ENCODE measurements around the gene PRELID2. TPM values are rescaled to one million over a fixed set of nuclear protein-coding genes. Genes with fewer than 3 reads are reported as not detected.

The PRELID2 gene
- polyA plus RNA-seq, 3 donors: 0.77 to 2.0 (median 1.5) TPM

- Histone ChIP-seq H3K27me3 (ENCODE audit: control insufficient read depth in 2 of 2, insufficient read depth in 2 of 2, low read length in 2 of 2) (no peaks in the 10 kb centered on the region), H3K27ac (ENCODE audit: low read depth in 1 of 2, low read length in 2 of 2) (no peak overlapping the region), H4K20me1 (ENCODE audit: insufficient read depth, low read length) (no peaks in the 10 kb centered on the region), H3K9me3 (replicated peaks in 1 of 2; ENCODE audit: control insufficient read depth in 1 of 2, insufficient read depth in 1 of 2, low read length in 2 of 2) (no peaks in the 10 kb centered on the region), H3K36me3 (replicated peaks in 1 of 2; ENCODE audit: control insufficient read depth in 1 of 2, insufficient read depth in 2 of 2, low read length in 2 of 2) (no peaks in the 10 kb centered on the region), H2AFZ (ENCODE audit: insufficient read depth, low read depth, low read length, poor library complexity, severe bottlenecking) (no peak overlapping the region), H3K9ac (ENCODE audit: insufficient read depth, low read length, poor library complexity, severe bottlenecking) (no peak overlapping the region), H3K4me2 (replicated peaks; ENCODE audit: extremely low read depth, low read length, poor library complexity, severe bottlenecking) (no peak overlapping the region), H3K79me2 (ENCODE audit: insufficient read depth, low read length) (no peaks in the 10 kb centered on the region), H3K4me1 (ENCODE audit: control insufficient read depth in 1 of 2, insufficient read depth in 2 of 2, low read length in 2 of 2) (no peaks in the 10 kb centered on the region), H3K4me3 (replicated peaks in 1 of 3; ENCODE audit: low read depth in 2 of 3, low read length in 3 of 3) (no peak overlapping the region)
- H3K4me3 Mint-ChIP-seq: no peak overlapping the region
- DNase-seq: no peak
- H3K27me3 Mint-ChIP-seq (ENCODE audit: low read depth in 3 of 3): no peaks in the 10 kb centered on the region
- peaks cover 7% of the 10 kb centered on the region for H3K4me1 Mint-ChIP-seq
- peaks cover 0 to 2% (median 0%) of the 10 kb centered on the region in 7 donors for H3K9me3 Mint-ChIP-seq
- intact Hi-C loops (cut with micrococcal nuclease): no loop called here
- H3K27ac Mint-ChIP-seq: no peak overlapping the region
- H3K36me3 Mint-ChIP-seq: peaks cover 0 to 10% of the 10 kb centered on the region in 2 donors
- WGBS (ENCODE audit: insufficient coverage): 95% methylated on average over 9 of the region's 9 CpGs
- TF ChIP-seq CTCF (IDR thresholded peaks at IDR 0.05): no peak
These were observed 43.3 kb downstream of the PRELID2 start for GRCh38 chr5:145791866-145792265.

GRCh38 chr5:145787996-145788395 lies 47.1 kb downstream of the PRELID2 start:
- Mint-ChIP-seq H3K36me3 (peaks cover 0 to 10% of the 10 kb centered on the region in 2 donors), H3K9me3 (peaks cover 0 to 3% (median 0%) of the 10 kb centered on the region in 7 donors)

More at GRCh38 chr5:145787996-145788395, 47.1 kb downstream of the PRELID2 start:
- Histone ChIP-seq H3K4me2 (replicated peaks; ENCODE audit: extremely low read depth, low read length, poor library complexity, severe bottlenecking) (no peak overlapping the region), H3K79me2 (ENCODE audit: insufficient read depth, low read length) (no peaks in the 10 kb centered on the region), H4K20me1 (ENCODE audit: insufficient read depth, low read length) (no peaks in the 10 kb centered on the region), H3K9me3 (replicated peaks in 1 of 2; ENCODE audit: control insufficient read depth in 1 of 2, insufficient read depth in 1 of 2, low read length in 2 of 2) (no peaks in the 10 kb centered on the region), H3K9ac (ENCODE audit: insufficient read depth, low read length, poor library complexity, severe bottlenecking) (no peak overlapping the region), H3K4me3 (replicated peaks in 1 of 3; ENCODE audit: low read depth in 2 of 3, low read length in 3 of 3) (no peak overlapping the region), H3K36me3 (replicated peaks in 1 of 2; ENCODE audit: control insufficient read depth in 1 of 2, insufficient read depth in 2 of 2, low read length in 2 of 2) (no peaks in the 10 kb centered on the region), H2AFZ (ENCODE audit: insufficient read depth, low read depth, low read length, poor library complexity, severe bottlenecking) (no peak overlapping the region), H3K27ac (ENCODE audit: low read depth in 1 of 2, low read length in 2 of 2) (no peak overlapping the region), H3K27me3 (ENCODE audit: control insufficient read depth in 2 of 2, insufficient read depth in 2 of 2, low read length in 2 of 2) (no peaks in the 10 kb centered on the region), H3K4me1 (ENCODE audit: control insufficient read depth in 1 of 2, insufficient read depth in 2 of 2, low read length in 2 of 2) (no peaks in the 10 kb centered on the region)
- intact Hi-C loops (cut with micrococcal nuclease): no loop called here
- no peak for DNase-seq
- TF ChIP-seq CTCF (IDR thresholded peaks at IDR 0.05): no peak
- Mint-ChIP-seq H3K4me1 (peaks cover 8% of the 10 kb centered on the region), H3K27ac (no peak overlapping the region), H3K27me3 (ENCODE audit: low read depth in 3 of 3) (no peaks in the 10 kb centered on the region), H3K4me3 (no peak overlapping the region)
- WGBS (ENCODE audit: insufficient coverage): no CpG with 5 or more reads among the region's 1 CpG
